GM10266 (cell line): ENCODE measurements around the gene GPX6.

Experiments
- DNase-seq: peaks from one replicate; pipeline ENCODE4 v3.0.0; 2012; ENCODE audit errors: extremely low spot score
- TF ChIP-seq, protein P1 (sequence below): IDR thresholded peaks from 2 replicates; pipeline ENCODE4 v1.5.1; 2012; ENCODE audit warnings: mild to moderate bottlenecking, low read depth; ENCODE audit not compliant: control insufficient read depth, insufficient read depth; ENCODE audit errors: missing control alignments

Gene GPX6

DNA sequence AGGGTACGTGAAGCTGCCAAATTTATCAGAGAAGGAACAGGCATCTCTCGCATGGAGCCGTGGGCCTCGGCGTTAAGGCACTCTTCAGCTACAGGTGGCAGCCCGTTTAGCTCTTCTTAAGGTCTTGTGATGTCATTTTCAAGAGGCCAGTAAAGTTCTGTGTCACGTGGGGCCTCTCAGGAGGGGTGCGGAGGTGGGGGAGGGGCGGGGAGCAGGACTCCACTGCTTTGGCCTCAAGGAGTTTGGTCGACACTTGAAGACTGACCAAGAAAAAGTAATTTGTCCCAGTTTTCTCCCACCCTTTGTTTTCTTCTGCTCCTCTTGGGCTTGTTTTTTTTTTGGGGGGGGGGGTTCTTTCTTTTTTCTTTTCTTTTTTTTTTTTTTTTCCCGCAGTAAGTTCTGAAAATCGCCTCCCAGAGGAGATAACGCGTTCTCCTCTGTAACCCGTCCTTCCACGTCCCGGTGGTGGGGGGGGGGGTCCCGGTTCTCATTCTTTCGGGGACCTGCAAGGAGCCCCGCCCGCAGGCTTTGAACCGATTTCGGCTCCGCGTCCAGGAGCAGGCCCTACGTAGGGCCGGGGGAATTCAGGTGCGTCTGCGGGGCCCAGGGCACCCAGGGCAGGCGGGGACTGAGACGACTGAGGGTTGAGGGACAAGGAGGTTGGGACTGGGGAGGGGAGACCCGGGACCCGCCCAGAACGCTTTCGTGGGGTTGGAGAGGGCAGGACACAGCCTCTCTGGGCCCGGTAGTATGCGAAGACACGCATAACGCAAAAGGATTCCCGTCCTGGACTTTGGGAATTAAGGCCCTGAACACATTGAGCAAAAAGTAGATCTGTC is 26.0 kb downstream of the GPX6 start:
- peak; percentile 81 for DNase-seq
- TF ChIP-seq, protein P1, sequence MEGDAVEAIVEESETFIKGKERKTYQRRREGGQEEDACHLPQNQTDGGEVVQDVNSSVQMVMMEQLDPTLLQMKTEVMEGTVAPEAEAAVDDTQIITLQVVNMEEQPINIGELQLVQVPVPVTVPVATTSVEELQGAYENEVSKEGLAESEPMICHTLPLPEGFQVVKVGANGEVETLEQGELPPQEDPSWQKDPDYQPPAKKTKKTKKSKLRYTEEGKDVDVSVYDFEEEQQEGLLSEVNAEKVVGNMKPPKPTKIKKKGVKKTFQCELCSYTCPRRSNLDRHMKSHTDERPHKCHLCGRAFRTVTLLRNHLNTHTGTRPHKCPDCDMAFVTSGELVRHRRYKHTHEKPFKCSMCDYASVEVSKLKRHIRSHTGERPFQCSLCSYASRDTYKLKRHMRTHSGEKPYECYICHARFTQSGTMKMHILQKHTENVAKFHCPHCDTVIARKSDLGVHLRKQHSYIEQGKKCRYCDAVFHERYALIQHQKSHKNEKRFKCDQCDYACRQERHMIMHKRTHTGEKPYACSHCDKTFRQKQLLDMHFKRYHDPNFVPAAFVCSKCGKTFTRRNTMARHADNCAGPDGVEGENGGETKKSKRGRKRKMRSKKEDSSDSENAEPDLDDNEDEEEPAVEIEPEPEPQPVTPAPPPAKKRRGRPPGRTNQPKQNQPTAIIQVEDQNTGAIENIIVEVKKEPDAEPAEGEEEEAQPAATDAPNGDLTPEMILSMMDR: no peak

DNA sequence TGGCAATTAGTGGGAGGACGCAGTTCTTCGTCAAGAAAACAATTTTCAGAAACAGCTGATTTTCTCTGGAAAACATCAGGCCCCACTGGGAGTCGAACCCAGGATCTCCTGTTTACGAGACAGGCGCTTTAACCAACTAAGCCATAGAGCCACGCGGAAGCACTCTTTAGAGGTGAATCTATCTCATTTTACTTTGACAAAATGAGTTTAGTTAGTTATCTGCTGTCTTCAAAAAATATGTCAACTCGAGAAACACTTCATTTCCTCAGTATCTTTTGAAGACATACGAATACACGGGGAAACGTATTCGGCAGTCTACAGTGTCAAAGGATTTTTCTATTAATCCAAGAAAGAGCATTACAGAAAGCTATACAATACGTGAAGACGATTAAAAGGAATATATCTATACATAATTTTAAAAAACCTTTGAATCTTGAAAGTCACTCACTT is 26.7 kb downstream of the GPX6 start:
- TF ChIP-seq, protein P1: no peak
- no peak for DNase-seq

DNA sequence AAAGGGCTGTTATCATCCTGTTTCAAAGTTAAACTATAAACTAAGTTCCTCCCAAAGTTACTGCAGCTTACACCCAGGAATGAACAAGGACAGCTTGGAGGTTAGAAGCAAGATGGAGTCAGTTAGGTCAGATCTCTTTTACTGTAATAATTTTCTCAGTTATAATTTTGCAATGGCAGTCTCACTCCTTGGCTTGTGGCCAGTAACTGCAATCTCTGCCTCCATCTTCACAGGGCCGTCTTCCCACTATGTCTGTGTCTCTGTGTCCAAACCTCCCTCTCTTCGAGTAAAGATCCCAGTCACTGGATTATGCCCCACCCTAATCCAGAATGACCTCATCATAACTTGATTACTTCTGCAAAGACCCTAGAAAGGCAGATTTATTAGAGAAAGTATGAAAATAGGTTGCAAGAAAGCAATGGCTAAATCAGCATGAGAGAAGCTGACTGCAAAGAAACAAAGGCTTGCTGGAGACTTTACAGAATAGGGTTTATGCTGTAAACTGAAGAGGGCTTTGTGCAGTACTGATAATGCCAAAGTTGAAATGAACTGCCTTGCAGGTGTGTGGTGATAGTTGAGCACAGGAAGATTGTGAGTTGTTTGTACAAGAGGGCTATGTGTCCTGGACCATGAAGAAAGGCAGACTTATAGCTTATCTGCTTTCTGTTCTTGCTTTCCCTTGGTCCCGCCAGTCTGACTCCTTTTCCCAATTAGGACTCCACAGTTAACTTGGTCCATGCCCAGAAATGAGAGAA is 28.4 kb downstream of the GPX6 start:
- no peak for DNase-seq
- TF ChIP-seq, protein P1: no peak

DNA sequence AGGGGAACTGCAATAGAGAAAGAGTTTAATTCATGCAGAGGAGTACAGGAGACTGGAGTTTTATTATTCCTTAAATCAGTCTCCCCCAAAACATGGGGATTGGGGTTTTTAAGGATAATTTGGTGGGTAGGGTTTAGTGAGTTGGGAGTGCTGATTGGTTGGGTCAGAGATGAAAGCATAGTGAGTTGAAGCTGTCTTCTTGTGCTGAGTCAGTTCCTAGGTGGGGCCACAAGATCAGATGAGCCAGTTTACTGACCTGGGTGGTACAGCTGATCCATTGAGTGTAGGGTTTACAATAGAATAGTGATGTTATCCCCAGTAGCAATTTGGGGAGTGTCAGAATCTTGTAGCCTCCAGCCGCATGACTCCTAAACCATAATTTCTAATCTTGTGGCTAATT is 29.1 kb downstream of the GPX6 start:
- DNase-seq: no peak
- TF ChIP-seq, protein P1: no peak

DNA sequence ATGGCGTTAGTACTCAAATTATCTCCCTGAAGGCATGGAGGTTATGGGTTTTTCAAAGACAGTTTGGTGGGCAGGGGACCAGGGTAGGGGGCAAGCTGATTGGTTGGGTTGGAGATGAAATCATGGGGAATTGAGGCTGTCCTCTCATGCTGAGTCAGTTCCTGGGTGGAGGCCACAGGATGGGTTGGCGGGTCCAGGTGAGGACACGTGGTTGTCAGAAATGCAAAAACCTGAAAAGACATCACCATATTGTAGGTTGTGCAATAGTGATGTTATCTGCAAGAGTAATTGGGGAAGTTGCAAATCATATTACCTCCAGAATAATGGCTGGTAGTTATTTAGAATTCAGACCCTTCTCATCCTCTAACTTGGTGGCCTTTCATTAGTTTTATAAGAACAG is 30.1 kb downstream of the GPX6 start:
- no peak for DNase-seq
- TF ChIP-seq, protein P1: no peak

DNA sequence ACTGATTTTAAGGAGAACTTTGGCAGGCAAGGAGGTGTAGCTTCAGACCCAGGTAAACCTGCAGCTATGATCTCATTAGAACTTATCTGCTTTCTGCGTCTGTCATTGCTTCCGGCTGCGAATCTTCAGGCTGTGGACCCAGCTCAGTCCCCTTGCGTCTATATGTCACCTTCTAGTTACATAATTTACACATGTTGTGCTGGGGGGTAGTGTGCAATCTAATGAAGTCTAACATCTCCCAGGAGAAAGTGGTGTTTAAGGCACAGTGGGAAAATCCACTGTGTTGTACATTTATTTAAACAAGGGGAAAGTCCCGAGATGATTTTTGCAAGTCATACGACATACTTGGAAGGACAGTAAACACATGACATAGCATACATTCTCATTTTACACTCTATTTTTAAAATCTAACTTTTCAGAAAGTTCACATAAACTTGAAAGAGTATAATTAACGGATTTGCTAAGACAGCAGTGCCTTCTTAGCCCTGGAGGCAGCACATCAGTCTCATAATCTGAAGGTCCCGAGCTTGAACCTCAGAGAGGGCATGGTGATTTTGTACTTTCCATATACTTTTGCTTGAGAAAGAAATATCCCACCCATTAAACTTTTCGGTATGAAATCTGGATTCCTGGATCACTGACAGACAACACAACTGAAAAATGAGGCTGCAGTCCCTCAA is 35.2 kb downstream of the GPX6 start:
- TF ChIP-seq, protein P1: no peak
- DNase-seq: no peak
